AG04449 (cell line): ENCODE measurements around the gene PPP1R9B.

Experiments
- CTCF ChIA-PET: fragments of 350-600 bp; formaldehyde crosslinking; extraction: SDS; loops from one replicate; lab custom pipeline; 2021; ENCODE audit warnings: antibody characterized with exemption; lab: Yijun Ruan, JAX
- POLR2A ChIA-PET: fragments of 400-600, 350-600 bp; formaldehyde crosslinking; extraction: SDS; loops from one replicate; lab custom pipeline; 2020; ENCODE audit warnings: antibody characterized with exemption, inconsistent platforms; lab: Yijun Ruan, JAX
- DNase-seq: peaks from one replicate; pipeline ENCODE4 v3.0.0-alpha.2; 2010; ENCODE audit warnings: low read depth, low spot score
- H3K4me3 ChIP-seq: 2 replicates; pipeline ENCODE4 v1.5.1; 2011; ENCODE audit warnings: low read depth, mild to moderate bottlenecking, control low read depth, low read length
- TF ChIP-seq, protein P1 (sequence below): IDR thresholded peaks from one replicate; pipeline ENCODE4 v1.5.1; 2011; ENCODE audit warnings: mild to moderate bottlenecking, moderate library complexity, low read length, control low read depth, inconsistent platforms; ENCODE audit not compliant: insufficient read depth; ENCODE audit errors: missing control alignments

The PPP1R9B gene

DNA sequence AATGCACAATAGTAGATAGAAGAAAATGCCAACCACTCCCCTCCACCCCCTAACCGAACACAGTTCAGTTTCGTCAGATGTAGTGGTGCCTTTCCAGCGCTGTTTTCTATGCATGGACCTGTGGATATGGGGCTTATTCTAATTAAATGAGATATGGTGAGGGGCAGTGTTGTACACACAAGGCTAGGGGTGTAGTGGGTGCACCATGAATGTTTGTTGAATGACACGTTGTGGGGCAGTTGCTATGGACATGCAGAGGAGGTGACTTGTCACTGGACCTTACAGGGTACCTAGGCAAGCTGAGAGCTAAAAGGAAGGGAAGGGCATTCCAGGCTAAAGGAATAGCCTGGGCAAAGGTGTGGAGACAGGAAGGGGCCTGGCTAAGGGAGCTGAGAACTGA lies 51.9 kb downstream of the PPP1R9B start:
- CTCF ChIA-PET: interaction anchor here (1.6 to 9.8 kb wide), 8 partner anchors 10 to 199 kb away, joined by 3 to 100 read pairs (median 12); no protein-coding TSS in a partner anchor

DNA sequence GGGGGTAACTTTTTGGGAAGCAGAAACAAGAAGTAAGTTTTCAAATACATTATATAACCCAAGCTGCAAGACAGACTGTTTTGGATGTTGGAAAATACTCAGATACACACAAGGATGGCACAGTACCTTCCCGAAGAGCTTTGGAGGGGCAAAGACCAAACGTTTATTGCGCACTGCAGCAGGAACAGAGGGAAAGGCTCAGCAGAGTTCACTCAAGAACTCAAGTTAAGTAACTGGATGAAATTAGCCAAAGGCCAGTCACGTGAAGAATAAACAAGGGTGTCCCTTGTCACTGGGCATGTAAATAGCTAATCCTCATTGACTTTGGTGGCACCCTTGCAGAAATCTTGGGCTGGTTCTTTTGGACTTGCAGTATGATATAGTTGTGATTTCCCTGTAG lies 52.6 kb downstream of the PPP1R9B start:
- no peak overlapping the region for H3K4me3 ChIP-seq

More for the DNA sequence above, 51.9 kb downstream of the PPP1R9B start:
- no peak overlapping the region for H3K4me3 ChIP-seq
- POLR2A ChIA-PET: no interaction called here
- TF ChIP-seq, protein P1, sequence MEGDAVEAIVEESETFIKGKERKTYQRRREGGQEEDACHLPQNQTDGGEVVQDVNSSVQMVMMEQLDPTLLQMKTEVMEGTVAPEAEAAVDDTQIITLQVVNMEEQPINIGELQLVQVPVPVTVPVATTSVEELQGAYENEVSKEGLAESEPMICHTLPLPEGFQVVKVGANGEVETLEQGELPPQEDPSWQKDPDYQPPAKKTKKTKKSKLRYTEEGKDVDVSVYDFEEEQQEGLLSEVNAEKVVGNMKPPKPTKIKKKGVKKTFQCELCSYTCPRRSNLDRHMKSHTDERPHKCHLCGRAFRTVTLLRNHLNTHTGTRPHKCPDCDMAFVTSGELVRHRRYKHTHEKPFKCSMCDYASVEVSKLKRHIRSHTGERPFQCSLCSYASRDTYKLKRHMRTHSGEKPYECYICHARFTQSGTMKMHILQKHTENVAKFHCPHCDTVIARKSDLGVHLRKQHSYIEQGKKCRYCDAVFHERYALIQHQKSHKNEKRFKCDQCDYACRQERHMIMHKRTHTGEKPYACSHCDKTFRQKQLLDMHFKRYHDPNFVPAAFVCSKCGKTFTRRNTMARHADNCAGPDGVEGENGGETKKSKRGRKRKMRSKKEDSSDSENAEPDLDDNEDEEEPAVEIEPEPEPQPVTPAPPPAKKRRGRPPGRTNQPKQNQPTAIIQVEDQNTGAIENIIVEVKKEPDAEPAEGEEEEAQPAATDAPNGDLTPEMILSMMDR: no peak
- no peak for DNase-seq

DNA sequence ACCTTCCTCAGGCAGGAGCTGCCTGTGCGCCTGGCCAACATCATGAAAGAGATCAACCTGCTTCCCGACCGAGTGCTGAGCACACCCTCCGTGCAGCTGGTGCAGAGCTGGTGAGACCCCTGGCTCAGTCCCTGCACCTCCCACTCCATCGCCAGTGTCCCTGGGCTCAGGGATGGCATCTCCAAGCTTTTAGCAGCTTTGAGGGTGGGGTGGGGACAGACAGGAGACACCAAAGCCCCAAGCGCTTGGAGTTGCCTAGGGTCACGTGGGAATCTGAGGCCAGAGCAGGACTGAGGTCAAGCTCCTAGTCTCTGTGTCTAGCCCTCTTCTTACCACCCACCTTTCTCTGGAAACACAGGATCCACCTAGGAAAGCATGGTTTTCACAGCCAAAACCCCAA lies 53.0 kb downstream of the PPP1R9B start:
- ChIA-PET POLR2A (no interaction called here), CTCF (interaction anchor here (1.6 to 9.8 kb wide), 9 partner anchors 10 to 200 kb away, joined by 3 to 100 read pairs (median 6); no protein-coding TSS in a partner anchor)

More for the DNA sequence above, 52.6 kb downstream of the PPP1R9B start:
- ChIA-PET POLR2A (no interaction called here), CTCF (interaction anchor here (1.6 to 9.8 kb wide), 9 partner anchors 11 to 200 kb away, joined by 3 to 100 read pairs (median 6); no protein-coding TSS in a partner anchor)
- TF ChIP-seq, protein P1: no peak
- DNase-seq: no peak

DNA sequence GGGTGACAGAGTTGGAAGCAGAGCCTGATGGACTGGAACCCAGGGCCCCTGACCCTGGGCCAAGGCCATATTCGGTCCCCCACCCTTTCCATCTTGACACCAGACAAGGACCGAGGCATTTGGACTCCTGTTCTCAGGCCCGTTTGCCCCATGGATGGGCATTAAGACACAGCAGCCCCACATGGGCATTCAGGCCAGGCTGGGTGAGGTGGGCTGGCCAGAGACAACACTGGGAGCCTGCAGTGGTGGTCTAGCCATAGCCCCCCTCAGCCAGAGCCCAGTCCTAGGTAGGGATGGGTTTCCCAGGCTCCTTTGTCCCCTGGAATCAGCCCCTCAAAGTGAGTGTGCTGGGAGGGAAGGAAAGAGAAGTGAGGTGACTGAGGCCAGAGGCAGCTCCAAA lies 53.7 kb downstream of the PPP1R9B start:
- ChIA-PET CTCF (interaction anchor here (1.3 to 9.8 kb wide), 8 partner anchors 9 to 201 kb away, joined by 3 to 100 read pairs (median 22); no protein-coding TSS in a partner anchor), POLR2A (no interaction called here)
- H3K4me3 ChIP-seq: no peak overlapping the region
- TF ChIP-seq, protein P1: no peak
- DNase-seq: no peak

More for the DNA sequence above, 53.0 kb downstream of the PPP1R9B start:
- no peak for DNase-seq
- H3K4me3 ChIP-seq: no peak overlapping the region
- TF ChIP-seq, protein P1: no peak

DNA sequence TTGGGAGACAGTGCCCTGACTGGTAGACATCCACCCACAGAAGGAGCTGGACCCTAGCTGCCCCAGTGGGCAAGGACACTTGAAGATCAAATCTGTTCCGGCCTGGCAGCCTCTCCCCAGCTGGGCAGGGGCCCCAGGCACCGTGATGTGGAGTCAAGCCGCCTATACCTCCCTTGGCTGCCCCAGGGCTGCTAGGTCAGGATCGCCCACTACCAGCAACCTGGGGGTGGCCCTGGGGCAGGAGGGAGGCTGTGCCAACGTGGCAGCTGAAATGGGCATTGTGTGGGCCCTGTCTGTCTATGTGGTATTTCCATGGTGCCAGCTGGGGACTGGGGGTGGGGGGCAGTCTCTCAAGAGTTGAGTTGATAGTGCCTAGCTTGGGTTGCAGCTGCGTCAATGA lies 54.4 kb downstream of the PPP1R9B start:
- CTCF ChIA-PET: interaction anchor here (1.3 to 9.8 kb wide), 6 partner anchors 9 to 202 kb away, joined by 3 to 100 read pairs (median 22); no protein-coding TSS in a partner anchor

DNA sequence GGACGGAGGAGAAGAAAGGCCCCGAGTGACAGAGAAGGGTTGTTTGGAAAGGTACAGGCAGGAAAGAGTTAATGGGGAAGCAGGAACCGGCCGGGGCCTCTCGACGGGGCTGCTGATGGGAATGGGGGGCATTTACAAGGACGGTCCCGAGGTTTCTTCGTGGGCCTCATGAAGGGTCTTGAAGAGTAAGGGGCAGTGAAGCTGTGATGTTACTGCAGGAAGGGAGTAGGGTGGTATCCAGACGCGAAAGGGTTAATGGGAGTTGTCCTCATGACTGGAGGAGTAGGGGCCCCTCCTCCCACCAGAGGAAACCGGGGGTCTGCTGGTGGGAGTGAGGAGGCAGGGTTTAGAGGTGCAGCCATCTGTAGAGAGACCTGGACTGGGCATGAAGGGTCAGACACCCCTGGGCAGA lies 54.8 kb downstream of the PPP1R9B start:
- no peak for DNase-seq
- H3K4me3 ChIP-seq: peak overlapping the region; percentile 89
- ChIA-PET POLR2A (no interaction called here), CTCF (interaction anchor here (1.3 to 9.8 kb wide), 6 partner anchors 18 to 202 kb away, joined by 3 to 100 read pairs (median 27); no protein-coding TSS in a partner anchor)
- TF ChIP-seq, protein P1: no peak

More for the DNA sequence above, 54.4 kb downstream of the PPP1R9B start:
- POLR2A ChIA-PET: no interaction called here
- TF ChIP-seq, protein P1: no peak
- peak overlapping the region; percentile 89 for H3K4me3 ChIP-seq
- no peak for DNase-seq
